HG03378 (cell line): ENCODE measurements around the gene TOP3B.

Experiments used
- ATAC-seq: cut with Tn5 transposase; IDR thresholded peaks from one replicate; pipeline ENCODE4 v1.9.1; 2021; ENCODE audit warnings: mild to moderate bottlenecking, moderate library complexity; ENCODE audit not compliant: unreplicated experiment

Gene TOP3B

GRCh38 chr22:21982338-21982965 lies at the start of gene TOP3B:
TOP3B (minus strand) TSS chr22:21982787; CDS start chr22:21975709, 7,078 bp downstream.
- no peak for ATAC-seq

GRCh38 chr22:22031183-22031945 lies 48.8 kb upstream of the TOP3B start:
- no peak for ATAC-seq

- no peak for ATAC-seq
Observed at GRCh38 chr22:22030493-22031182, 48.1 kb upstream of the TOP3B start.

- no peak for ATAC-seq
Observed at GRCh38 chr22:22027955-22028354, 45.4 kb upstream of the TOP3B start.

GRCh38 chr22:22026157-22026831 lies 43.7 kb upstream of the TOP3B start:
- ATAC-seq: peak; percentile 55

- no peak for ATAC-seq
Observed at GRCh38 chr22:22025320-22026156, 43.0 kb upstream of the TOP3B start.

- no peak for ATAC-seq
Observed at GRCh38 chr22:22024440-22024839, 41.9 kb upstream of the TOP3B start.

GRCh38 chr22:22023581-22024137 lies 41.1 kb upstream of the TOP3B start:
- no peak for ATAC-seq

- no peak for ATAC-seq
Observed at GRCh38 chr22:22022947-22023534, 40.5 kb upstream of the TOP3B start.

- ATAC-seq: no peak
Observed at GRCh38 chr22:22022255-22022840, 39.8 kb upstream of the TOP3B start.

- ATAC-seq: no peak
Observed at GRCh38 chr22:22021162-22021750, 38.7 kb upstream of the TOP3B start.

GRCh38 chr22:22020425-22020852 lies 37.9 kb upstream of the TOP3B start:
- no peak for ATAC-seq

- no peak for ATAC-seq
Observed at GRCh38 chr22:22019659-22020424, 37.3 kb upstream of the TOP3B start.

- ATAC-seq: no peak
Observed at GRCh38 chr22:22018825-22019658, 36.5 kb upstream of the TOP3B start.

GRCh38 chr22:22015631-22016030 lies 33.0 kb upstream of the TOP3B start:
- ATAC-seq: no peak

- no peak for ATAC-seq
Observed at GRCh38 chr22:22014285-22014659, 31.7 kb upstream of the TOP3B start.

- ATAC-seq: no peak
Observed at GRCh38 chr22:22013559-22014284, 31.1 kb upstream of the TOP3B start.
